C4-2B (cell line): ENCODE data around the gene RPL35A.

Experiments
- CTCF ChIP-seq: fragments of 450-650 bp; conservative IDR thresholded peaks from 2 replicates; pipeline ENCODE4 v1.5.1; 2017; ENCODE audit warnings: mild to moderate bottlenecking
- ZFX ChIP-seq: fragments of 450-650 bp; IDR thresholded peaks from 2 replicates; pipeline ENCODE4 v1.6.1; 2017

GRCh38 chr3:197913641-197914380 is 36.2 kb upstream of the RPL35A start:
- TF ChIP-seq CTCF = no peak
- no peak for TF ChIP-seq ZFX
